ENCODE measurements around the gene HCN1.
A peak's percentile ranks its signal among the peaks of the same experiment; 100 is the strongest.

Gene HCN1

DNA sequence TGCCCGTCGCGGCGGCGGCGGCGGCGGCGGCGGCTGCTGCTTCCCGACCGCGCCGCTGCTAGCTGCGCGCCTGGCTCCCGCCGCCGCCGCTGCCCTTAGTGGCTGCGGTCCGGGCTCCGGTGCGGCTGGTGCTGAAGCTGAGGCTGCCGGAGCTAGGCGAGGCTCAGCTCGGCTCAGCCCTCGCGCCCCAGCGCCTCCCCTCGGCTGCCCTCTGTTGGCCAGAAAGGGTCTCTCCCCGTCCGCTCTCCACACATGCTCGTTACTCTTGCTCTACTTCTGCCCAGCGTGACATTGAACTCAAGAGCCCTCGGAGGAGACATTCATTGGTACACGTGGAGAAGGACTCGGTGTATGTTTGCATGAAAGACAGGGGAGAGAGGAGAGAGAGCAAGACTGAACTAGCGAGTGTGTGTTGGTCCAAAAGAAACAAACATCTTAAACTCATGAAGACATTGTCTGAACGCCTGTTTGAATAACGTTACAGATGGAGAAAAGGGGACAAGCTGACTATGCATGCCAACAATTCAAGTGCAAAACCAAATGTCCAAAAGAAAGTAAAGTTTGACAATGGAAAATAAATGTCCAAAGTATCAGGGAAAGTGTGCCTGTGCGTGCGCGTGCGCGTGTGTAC lies at the start of gene HCN1:
Gene HCN1 (minus strand): TSS at position 175 of the 631 bp plus-strand sequence.
- DNase-seq = peak; percentile 59

DNA sequence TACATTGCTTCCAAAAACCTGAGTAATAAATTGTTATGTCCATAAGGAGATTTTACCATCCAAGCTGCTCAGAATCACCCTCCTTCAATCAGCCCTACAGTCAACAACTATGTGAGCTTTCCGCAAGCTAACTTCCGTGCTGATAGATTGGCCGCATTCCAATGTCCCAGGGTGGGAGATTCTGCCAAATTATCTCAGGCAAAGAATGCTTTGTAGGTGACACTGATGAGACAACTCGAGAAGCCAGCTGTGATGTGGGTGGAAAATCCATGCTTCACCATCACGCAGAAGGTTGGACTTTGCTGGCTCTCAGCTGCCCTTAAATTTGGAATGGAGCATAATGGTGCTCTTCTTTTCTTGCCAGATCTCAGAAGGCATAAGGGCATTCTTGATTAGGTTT lies 44.9 kb upstream of the HCN1 start:
- no peak for DNase-seq

DNA sequence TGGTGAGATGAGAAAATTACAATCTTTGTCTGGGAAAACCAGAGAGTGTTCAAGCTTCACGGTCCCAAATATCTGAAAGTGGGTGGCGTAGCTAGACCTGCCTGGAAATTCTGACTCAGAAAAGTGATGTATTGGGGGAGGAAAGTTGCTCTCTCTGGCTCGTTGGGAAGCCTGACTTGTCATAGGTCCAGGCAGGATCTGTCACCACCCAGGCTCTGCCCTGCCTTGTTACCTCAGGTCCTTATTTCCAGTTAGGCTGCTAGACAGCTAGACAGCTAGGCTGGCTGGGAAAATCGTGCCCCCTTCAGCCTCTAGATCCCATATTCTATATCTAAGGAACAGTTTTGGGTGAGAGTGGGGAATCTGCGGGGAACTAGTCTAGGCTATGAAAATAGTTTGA lies 41.0 kb upstream of the HCN1 start:
- DNase-seq = no peak

DNA sequence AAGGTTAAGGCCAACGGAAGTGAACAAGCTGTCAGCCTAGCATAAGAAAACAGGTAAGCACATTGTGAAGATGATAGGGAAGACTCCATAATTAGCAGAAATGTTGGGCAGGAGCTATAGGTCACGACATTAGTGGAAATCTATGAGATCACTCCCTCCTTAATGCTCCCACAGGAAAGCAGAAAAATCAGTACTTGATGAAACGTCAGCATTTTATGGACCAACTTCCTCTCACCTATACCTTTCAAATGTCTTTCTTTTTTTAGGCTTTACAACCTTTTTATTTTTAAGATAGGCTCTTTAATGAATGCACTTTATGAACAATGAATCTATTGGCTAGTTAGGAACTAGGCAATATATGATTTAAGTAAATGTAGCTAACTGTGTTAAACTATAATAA lies 29.4 kb upstream of the HCN1 start:
- DNase-seq = no peak

DNA sequence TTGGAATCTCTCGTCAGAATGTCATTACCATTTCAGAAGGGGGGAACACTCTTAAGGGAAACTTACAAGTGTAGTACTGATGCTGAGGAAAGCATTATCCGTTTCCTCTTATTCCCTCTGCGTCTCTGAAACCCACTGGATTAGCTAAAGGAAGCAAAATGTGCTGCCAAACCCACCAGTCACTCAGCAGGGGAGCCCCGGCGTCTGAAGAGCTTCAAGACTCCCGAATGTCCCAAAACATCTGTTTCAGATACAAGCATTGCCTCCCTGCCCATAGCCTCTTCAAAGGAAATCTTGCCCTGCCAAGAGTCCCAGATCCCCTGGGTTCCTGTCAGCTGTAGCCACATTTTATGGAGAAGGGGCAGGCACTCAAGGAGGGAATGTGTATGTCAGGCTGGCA lies 1.0 kb upstream of the HCN1 start:
- no peak for DNase-seq

DNA sequence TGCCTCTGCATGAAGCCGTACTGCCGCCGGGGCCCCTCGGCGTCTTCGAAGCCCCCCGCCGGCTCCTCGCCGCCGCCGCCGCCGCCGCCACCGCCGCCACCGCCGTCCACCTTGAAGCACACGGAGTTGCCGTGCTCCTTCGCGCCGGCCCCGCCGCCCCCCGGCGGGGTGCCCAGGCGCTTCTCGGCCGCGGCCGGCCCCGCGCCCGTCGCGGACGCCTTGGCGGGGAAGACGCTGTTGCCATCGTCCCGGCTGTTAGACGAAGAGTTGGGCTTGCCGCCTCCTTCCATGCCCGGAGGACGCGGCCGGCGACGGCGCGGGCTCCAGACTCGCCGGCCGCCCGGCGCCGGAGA lies 400 bp downstream of the HCN1 start:
- DNase-seq = no peak

DNA sequence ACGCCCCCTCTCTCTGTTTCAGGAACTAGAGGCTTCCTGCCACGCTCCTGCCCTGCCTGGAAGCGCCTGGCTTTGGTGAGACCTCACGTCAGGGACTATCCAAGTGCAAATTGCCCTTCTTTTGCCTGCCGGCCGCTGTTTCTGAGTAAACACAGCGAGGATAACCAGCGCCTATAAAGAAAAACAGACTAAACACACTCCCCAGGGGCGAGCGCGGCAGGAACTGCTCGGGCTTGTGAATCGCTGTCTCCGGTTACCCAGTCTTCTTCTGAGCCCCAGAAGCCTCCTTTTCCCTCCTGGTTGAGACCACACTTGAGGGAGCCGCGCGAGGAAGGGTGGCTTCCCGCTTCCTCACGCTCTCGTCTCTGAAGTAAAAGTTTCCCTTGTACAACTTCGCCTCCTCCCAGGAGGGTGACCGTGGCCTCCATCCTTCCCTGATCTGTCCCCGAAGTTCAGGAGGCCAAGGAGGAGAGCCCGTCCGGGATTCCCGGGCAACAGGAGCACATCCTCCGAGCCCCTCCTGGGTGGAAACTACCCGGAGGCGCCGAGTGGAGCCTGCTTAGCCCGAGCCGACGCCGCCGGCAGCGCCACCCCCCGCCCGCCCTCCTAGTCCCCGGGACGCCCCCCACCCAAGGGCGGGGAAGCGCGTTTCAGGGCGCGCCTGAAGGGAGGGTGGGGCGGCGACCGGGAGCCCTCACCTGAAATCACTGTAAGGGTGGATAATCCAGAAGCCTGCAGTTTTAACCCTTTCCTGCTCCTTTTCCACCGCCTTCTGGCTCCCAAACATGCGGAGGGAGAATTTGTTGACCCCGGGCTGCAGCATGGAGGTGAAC lies 993 bp downstream of the HCN1 start:
- no peak for DNase-seq

DNA sequence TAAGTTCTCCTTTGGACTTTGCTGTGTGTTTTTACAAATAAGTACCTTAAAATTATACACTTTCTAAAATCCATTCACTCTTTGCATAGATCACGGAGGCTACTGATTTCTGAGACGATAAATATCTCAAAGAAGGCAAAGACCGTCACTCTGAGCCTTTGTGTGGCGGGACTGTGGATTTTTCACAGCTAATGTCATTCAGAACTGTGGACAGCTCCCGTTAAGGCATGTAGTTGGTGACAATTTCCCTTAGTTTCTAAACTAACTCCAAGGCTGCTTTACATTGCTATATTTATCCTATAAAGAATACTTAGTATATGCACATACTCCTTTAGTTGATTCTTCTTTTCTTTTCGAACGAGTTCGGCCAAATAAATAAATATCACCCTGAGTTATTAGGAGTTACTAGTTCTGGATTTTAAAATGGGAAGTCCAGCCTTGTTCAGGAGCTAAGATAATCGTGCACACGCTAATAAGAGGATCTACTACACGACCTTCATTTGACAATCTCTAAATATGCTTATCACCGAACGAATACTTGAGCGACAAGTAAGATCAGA lies 1.8 kb downstream of the HCN1 start:
- peak; percentile 8 for DNase-seq

DNA sequence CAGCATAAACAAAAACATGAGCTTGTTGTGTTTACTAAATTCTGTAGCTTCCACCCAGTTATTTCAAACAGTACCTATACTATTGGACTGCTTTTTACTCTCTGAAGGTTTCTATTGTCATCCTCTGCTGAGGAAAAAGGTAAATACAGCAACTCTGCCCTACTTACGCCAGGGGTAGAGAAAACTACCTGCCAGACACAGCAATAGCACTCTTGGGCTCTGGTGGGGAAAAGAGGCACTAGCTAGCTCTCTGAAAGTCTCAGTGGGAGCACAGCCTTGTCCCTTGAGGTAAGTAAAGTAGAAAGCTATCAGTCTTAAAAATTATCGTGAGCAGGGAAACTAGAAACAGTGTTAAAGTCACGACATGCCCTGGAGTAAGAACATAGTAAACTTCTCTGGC lies 3.7 kb downstream of the HCN1 start:
- no peak for DNase-seq

DNA sequence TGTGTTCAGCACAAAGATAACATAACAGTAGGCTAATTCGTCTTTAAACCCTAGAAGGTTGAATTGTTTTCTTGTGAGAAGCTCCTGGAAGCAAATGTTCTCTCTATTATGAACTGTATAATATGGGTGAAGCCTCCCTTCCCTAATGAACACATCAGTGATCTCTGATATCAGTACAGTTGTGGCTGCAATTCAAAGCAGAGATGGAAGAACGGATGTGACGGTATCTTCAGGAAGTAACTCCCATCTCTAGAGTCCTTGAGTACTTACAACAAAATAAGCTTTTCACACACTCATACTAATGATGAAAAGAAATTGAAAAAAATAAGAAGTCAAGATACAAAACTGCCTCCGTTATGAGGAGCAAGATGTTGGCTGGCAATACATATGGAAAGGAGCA lies 4.5 kb downstream of the HCN1 start:
- DNase-seq = no peak

DNA sequence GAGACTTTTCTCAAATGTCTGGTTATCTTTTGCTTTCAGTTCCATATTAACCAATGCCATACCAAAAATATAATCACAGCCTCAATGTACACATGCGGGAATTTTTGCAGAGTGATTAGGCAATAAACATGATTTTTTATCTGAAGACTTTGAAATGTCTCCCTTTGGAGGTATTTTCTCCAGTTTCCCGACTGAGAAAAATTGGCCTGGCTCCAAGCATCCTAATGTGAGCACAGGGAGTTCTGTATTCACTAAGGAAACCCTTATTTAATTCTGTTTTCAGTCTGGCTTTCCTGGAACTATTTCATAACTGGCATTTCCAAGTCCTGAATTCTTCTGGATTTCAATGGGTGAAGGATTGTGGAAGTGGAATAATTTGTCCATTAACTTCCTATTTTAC lies 8.5 kb downstream of the HCN1 start:
- no peak for DNase-seq

DNA sequence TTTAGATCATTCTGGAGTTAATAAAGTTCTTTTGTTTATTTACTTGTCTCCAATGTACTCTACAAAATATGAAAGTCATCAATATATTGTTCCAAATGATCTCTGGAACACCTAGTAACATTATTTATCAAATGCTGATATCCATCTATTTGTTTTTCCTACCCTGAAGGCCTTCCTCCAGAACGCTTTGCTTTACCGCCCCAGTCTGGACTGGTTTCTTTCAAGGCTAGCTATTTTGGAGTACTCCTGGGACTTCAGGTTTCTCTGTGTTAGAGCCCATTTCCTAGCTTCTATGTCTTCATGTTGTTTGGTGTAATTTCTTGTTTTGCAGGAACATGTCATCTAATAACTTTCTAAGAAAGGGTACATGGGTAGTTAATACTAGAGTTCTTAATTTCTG lies 9.6 kb downstream of the HCN1 start:
- DNase-seq = no peak

DNA sequence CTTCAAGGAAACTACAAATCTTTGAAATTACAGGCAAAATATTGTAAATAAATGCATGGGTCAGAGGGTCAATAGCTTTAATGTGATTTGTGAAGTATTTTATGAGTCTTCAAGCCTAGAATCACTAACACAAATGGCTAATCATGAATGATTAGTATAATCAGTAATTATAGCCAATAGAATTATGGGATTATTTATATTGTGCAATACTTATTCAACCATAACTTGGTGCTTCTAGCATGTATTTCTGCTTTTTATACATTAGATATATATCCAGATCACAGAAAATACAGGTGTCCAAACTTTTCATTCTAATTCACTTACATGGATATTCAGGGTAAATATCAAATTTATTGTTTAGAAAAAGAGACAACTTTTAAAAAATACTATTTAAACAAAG lies 12.1 kb downstream of the HCN1 start:
- no peak for DNase-seq

DNA sequence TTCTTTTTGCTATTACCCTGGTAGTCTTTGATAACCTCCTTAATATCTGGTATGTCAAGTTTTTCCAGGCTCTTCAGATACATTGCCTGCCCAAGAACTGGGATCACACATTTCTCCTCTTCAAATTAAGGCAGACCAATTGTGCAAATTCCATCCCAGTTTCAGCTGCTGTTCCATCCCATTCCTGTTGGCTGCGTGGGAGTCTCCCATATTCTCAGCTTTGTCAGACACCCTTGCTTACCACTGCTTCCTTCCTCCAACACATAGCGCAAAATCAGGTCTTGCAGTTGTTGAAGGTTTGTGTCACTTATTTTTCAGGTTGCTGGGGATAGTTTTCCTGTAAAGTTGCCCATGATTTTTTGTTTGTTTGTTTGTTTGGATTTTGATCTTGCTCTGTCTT lies 15.2 kb downstream of the HCN1 start:
- DNase-seq = no peak

DNA sequence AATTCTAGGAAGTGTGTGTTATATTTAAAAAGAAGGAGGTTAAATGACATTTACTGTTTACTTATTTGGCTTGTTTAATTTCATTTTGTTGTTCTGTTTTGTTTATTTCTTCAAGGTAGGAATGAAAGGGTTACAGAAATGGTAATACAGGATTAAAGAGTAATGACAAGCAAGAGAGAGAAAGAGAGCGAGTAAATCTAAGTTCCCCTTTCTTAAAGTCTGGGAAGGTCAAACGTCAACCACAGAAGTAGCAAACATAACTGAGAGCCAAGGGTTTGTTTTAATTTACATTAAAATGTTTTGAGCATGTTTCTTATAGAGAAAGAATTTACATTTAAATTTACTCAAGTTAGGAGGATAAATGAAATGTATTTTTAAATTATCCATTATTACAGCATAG lies 18.7 kb downstream of the HCN1 start:
- no peak for DNase-seq

DNA sequence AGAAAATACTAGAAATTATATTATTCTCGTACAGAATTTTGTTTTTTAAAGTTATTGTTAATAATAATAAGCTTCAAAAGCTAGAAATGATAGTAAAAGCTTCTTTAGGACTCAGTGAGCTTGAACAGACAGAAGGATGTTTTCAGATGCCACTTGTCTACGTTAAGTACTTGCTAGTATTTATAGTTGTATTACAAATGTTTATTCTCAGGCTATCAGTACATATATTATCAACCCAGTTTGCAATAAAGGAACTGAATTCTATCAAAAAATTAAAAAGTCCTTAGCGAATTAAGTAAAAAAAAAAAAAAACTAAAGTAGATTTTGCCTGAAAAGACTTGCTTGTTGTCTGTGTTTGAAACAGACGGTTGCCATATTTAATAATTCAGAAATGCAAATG lies 23.9 kb downstream of the HCN1 start:
- no peak for DNase-seq

DNA sequence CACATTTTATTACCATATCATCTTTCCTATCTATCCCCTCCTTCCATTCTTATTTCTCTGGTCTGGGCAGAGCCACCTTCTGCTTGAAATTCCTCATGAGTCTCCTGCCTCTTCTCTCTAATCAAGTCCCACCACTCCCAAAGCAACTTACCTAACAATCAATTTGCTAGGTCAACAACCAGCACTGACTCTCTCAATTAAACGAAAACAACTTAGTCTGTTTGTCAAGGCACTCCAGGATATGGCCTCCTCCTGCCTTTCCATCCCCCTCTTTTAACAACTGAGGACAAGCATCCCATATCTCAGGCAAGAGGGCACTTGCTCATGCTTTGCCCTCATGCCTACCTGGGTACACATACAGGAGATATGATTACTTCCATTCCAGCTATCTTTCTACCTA lies 47.4 kb downstream of the HCN1 start:
- DNase-seq = no peak

DNA sequence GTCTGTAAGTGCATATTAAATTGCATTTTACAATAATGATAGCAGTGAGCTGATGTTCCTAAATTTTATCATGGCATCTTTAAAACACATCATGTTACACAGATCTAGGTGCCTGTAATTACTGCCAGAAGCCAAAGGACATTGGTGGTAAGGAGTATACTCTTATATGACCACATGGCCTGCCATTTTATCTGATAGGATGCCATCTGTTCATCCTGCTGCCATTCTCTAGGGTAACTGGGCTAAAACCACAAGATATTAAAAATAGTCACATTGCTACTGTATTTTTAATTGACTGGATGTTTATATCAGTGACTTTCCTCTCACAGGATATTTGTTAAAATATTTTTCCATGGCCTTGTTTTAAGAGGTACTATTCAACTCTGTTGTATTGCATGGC lies 53.1 kb downstream of the HCN1 start:
- DNase-seq = no peak

DNA sequence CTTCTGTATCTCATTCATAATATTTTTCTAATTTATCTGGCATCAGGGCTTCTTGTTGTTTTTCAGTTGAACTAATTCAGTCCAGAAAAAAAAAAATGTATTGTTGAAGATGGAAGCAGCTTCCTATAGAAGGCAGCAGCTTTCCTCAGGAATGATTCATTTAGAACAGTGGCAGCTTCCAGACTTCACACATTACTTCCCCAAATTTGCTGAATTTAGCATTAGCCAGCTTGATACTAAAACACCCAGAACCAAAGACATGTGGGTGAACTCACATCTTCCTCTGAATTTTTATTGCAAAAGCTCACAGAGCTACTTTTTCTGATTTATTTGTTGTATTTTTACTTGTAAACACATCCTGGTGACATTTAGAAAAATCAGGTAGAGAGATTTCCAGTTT lies 53.8 kb downstream of the HCN1 start:
- DNase-seq = no peak

DNA sequence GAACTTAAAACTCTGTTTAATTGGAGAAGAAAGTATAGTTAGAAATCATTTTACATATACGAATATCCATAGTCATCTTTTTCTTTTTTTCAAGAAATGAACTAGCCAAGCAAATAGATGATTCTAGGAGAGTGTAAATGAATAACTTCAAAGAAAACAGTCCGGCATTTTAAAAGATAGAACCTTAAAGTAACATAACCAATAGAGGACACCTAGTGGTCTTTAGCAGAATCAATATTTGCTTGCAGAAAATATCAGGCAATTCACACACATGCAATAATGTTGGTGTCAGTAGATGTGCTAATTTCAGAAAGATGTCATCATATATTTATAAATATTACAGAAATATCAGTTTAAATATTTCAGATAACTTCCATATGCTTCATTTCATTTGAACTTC lies 57.1 kb downstream of the HCN1 start:
- DNase-seq = peak; percentile 4

DNA sequence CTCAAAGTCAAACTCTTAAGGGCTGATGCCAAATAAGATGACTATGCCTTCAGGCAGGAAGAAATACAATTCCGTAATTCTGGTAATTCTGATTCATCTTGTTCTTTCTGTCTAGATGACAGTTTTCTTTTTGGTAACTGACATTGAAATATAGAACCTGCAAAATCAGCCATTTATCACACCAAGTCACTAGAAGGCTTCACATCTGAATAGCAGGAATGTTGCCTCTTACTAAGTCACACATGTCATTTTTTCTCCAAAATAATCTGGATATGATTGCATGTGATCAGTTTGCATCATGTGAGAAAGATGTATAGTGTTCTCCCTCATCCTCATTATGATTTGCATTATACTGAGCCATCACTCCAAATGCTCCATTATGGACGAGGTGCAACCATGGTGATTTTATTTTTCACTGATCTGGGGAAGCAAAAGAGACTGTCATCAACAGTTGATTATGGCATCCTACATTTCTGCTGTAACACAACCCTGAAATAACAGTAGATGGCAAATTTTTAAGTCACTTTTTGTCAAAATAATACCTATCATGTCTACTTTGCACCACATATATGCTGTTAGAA lies 69.0 kb downstream of the HCN1 start:
- no peak for DNase-seq

DNA sequence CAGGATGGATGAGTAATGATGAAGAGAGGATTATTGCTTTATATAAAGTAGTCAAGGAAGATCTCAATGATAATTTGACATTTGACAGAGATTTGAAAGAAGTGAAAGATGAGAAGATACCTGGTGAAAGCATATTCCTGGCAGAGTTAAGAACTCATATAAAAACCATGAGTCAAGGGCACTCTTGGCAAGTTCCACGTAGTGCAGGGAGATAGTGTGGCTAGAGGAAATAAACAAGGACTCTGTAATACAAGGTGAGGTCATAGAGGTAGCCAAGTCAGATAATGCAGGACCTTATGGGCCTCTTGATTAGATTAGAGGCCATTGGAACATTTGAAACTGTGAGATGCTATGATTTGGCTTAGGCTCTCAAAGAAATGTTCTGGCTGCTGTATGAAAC lies 72.3 kb downstream of the HCN1 start:
- DNase-seq = no peak

DNA sequence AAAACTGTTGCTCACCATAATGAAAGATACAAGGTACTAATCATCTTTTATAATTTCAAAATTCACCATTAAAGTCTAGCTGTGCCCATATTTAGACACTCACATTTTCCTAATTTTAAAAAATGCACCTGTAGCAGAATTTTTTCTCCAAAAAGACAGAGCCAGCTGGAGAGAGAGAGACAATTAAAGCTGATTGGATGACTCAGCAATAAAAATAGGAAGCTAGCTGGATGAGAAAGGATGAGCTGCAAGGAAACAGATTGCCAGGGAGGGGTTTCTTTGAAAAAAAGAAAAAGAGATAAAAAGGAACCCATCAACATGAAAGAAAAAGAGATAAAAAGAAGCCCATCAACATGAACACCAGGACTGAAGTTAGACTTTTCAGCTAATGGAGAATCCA lies 73.8 kb downstream of the HCN1 start:
- DNase-seq = no peak

DNA sequence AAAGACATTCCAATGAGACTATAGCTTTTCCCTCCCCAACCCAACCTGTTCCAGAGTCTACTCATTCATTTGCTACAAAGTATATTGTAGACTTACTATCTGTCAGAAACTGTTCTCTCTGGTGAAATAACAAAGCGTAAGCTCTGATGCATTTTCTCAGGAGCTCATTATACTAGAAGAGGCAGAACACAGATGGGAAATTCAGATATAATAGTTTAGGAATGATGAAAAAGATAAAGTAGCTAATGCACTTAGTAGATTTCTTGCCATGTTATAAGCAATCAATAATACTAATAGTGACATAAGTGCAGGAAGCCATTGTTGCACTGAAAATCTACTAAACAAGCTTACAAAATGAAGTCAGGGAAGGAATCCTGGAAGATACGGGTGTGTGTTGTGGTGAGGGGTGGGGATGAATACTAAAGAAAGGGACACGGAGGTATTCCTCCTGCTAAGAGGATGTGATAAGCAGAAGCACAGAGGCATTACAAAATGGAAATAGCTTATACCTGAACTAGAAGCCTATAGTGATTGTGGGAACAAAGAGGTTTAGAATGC lies 78.2 kb downstream of the HCN1 start:
- no peak for DNase-seq
